WTC11 (cell line): Measurements from ENCODE around the gene PMEPA1. TPM values are rescaled to one million over a fixed set of nuclear protein-coding genes. Genes with fewer than 3 reads are reported as not detected.

Experiments
- ATAC-seq: fragments of 200-7000 bp; cut with Tn5 transposase; 2 replicates; pipeline ENCODE4 v1.10.0; 2021; ENCODE audit warnings: mild to moderate bottlenecking, moderate library complexity
- CTCF ChIA-PET: fragments of 300-600 bp; sonication (Branson Sonifier 250); formaldehyde crosslinking; loops from one replicate; lab custom pipeline; 2021; ENCODE audit warnings: antibody characterized with exemption; lab: Charles Lee
- POLR2A ChIA-PET: fragments of 350-600 bp; sonication (Branson Sonifier 250); formaldehyde crosslinking; loops from one replicate; lab custom pipeline; 2021; ENCODE audit warnings: antibody characterized with exemption; lab: Charles Lee
- DNase-seq: peaks from one replicate; pipeline ENCODE4 v3.0.0; 2021; ENCODE audit warnings: low spot score
- H3K27ac Mint-ChIP-seq: 2 replicates; pipeline ENCODE4 v1.8.0; 2021; ENCODE audit warnings: mixed read lengths
- H3K27me3 Mint-ChIP-seq: 2 replicates; pipeline ENCODE4 v1.8.0; 2021; ENCODE audit warnings: low read depth, mild to moderate bottlenecking, moderate library complexity, mixed read lengths
- H3K36me3 Mint-ChIP-seq: 2 replicates; pipeline ENCODE4 v1.8.0; 2021; ENCODE audit warnings: mixed read lengths
- H3K4me1 Mint-ChIP-seq: 2 replicates; pipeline ENCODE4 v1.8.0; 2022; ENCODE audit warnings: mixed read lengths
- H3K4me3 Mint-ChIP-seq: 2 replicates; pipeline ENCODE4 v1.8.0; 2021; ENCODE audit warnings: mild to moderate bottlenecking, moderate library complexity, mixed read lengths
- H3K9me3 Mint-ChIP-seq: 2 replicates; pipeline ENCODE4 v1.8.0; 2021; ENCODE audit warnings: mixed read lengths
- ATF6 ChIP-seq: sonication (generic); formaldehyde crosslinking; IDR thresholded peaks from 2 replicates; pipeline ENCODE4 v1.8.1; 2023; ENCODE audit warnings: mild to moderate bottlenecking, missing genetic modification reagents
- E2F4 ChIP-seq: sonication (generic); formaldehyde crosslinking; IDR thresholded peaks from 2 replicates; pipeline ENCODE4 v1.8.1; 2022; ENCODE audit warnings: low read depth, mild to moderate bottlenecking, moderate library complexity, missing genetic modification reagents, borderline replicate concordance
- GABPB1 ChIP-seq: sonication (generic); formaldehyde crosslinking; IDR thresholded peaks from 2 replicates; pipeline ENCODE4 v1.8.1; 2023; ENCODE audit warnings: mild to moderate bottlenecking, missing genetic modification reagents
- IRF2 ChIP-seq: sonication (generic); formaldehyde crosslinking; IDR thresholded peaks from 2 replicates; pipeline ENCODE4 v1.8.0; 2022; ENCODE audit warnings: low read depth, missing genetic modification reagents, borderline replicate concordance
- JUN ChIP-seq: sonication (generic); formaldehyde crosslinking; IDR thresholded peaks from 2 replicates; pipeline ENCODE4 v1.8.0; 2023; ENCODE audit warnings: mild to moderate bottlenecking, missing genetic modification reagents
- NFYB ChIP-seq: sonication (generic); formaldehyde crosslinking; conservative IDR thresholded peaks from 2 replicates; pipeline ENCODE4 v1.8.0; 2022; ENCODE audit warnings: low read depth, missing genetic modification reagents
- USF1 ChIP-seq: sonication (generic); formaldehyde crosslinking; IDR thresholded peaks from 2 replicates; pipeline ENCODE4 v1.8.0; 2022; ENCODE audit warnings: mild to moderate bottlenecking, missing genetic modification reagents
- total RNA-seq: library from RNA; stranded (reverse); gene quantifications from 3 replicates; pipeline ENCODE4 v1.2.3, GENCODE V29; 2021
- TF ChIP-seq, protein P1 (sequence below): sonication (generic); formaldehyde crosslinking; IDR thresholded peaks from 2 replicates; pipeline ENCODE4 v1.8.1; 2022; ENCODE audit warnings: low read depth, missing genetic modification reagents, borderline replicate concordance
- TF ChIP-seq, protein P2 (sequence below): sonication (generic); formaldehyde crosslinking; IDR thresholded peaks from 2 replicates; pipeline ENCODE4 v1.8.1; 2023; ENCODE audit warnings: mild to moderate bottlenecking, moderate library complexity, missing genetic modification reagents
- TF ChIP-seq, protein P3 (sequence below): fragments of 250-450 bp; sonication (Bioruptor Pico); IDR thresholded peaks from 2 replicates; pipeline ENCODE4 v1.9.0; 2021; ENCODE audit warnings: mild to moderate bottlenecking

The PMEPA1 gene
- total RNA-seq, 1 experiment from 2014 or later = 40.6 TPM

GRCh38 chr20:57680934-57681914 lies 28.6 kb downstream of the PMEPA1 start:
- no peaks in the 10 kb centered on the region for H3K36me3 Mint-ChIP-seq
- peaks cover 99% of the 10 kb centered on the region for H3K4me1 Mint-ChIP-seq
- no peak for DNase-seq
- ChIA-PET POLR2A (no interaction called here), CTCF (interaction anchor here (0.5 to 2.1 kb wide), 2 partner anchors 59 to 400 kb away, joined by 4 to 7 read pairs; no protein-coding TSS in a partner anchor)
- H3K27ac Mint-ChIP-seq = peak overlapping the region; percentile 87
- TF ChIP-seq USF1 (no peak), IRF2 (CRISPR knock-in tag) (no peak), NFYB (CRISPR knock-in tag) (no peak), JUN (CRISPR knock-in tag) (no peak)
- TF ChIP-seq, protein P1, sequence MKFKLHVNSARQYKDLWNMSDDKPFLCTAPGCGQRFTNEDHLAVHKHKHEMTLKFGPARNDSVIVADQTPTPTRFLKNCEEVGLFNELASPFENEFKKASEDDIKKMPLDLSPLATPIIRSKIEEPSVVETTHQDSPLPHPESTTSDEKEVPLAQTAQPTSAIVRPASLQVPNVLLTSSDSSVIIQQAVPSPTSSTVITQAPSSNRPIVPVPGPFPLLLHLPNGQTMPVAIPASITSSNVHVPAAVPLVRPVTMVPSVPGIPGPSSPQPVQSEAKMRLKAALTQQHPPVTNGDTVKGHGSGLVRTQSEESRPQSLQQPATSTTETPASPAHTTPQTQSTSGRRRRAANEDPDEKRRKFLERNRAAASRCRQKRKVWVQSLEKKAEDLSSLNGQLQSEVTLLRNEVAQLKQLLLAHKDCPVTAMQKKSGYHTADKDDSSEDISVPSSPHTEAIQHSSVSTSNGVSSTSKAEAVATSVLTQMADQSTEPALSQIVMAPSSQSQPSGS (CRISPR knock-in tag) = no peak
- ATAC-seq = no peak
- H3K9me3 Mint-ChIP-seq = no peaks in the 10 kb centered on the region
- H3K4me3 Mint-ChIP-seq = no peak overlapping the region
- H3K27me3 Mint-ChIP-seq = no peaks in the 10 kb centered on the region

GRCh38 chr20:57680131-57680716 lies 29.6 kb downstream of the PMEPA1 start:
- no peak for ATAC-seq
- ChIA-PET CTCF (interaction anchor here (0.6 to 1.3 kb wide), 4 partner anchors 14 to 80 kb away, joined by 3 to 4 read pairs (median 3); no protein-coding TSS in a partner anchor), POLR2A (no interaction called here)
- Mint-ChIP-seq H3K27ac (peak overlapping the region; percentile 84), H3K9me3 (no peaks in the 10 kb centered on the region), H3K36me3 (no peaks in the 10 kb centered on the region; the same call in 1 of the 2 replicates), H3K4me1 (peaks cover 97% of the 10 kb centered on the region), H3K27me3 (no peaks in the 10 kb centered on the region), H3K4me3 (no peak overlapping the region)
- DNase-seq = no peak
- TF ChIP-seq, protein P2, sequence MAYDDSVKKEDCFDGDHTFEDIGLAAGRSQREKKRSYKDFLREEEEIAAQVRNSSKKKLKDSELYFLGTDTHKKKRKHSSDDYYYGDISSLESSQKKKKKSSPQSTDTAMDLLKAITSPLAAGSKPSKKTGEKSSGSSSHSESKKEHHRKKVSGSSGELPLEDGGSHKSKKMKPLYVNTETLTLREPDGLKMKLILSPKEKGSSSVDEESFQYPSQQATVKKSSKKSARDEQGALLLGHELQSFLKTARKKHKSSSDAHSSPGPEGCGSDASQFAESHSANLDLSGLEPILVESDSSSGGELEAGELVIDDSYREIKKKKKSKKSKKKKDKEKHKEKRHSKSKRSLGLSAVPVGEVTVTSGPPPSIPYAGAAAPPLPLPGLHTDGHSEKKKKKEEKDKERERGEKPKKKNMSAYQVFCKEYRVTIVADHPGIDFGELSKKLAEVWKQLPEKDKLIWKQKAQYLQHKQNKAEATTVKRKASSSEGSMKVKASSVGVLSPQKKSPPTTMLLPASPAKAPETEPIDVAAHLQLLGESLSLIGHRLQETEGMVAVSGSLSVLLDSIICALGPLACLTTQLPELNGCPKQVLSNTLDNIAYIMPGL (CRISPR knock-in tag) = no peak
- TF ChIP-seq, protein P3, sequence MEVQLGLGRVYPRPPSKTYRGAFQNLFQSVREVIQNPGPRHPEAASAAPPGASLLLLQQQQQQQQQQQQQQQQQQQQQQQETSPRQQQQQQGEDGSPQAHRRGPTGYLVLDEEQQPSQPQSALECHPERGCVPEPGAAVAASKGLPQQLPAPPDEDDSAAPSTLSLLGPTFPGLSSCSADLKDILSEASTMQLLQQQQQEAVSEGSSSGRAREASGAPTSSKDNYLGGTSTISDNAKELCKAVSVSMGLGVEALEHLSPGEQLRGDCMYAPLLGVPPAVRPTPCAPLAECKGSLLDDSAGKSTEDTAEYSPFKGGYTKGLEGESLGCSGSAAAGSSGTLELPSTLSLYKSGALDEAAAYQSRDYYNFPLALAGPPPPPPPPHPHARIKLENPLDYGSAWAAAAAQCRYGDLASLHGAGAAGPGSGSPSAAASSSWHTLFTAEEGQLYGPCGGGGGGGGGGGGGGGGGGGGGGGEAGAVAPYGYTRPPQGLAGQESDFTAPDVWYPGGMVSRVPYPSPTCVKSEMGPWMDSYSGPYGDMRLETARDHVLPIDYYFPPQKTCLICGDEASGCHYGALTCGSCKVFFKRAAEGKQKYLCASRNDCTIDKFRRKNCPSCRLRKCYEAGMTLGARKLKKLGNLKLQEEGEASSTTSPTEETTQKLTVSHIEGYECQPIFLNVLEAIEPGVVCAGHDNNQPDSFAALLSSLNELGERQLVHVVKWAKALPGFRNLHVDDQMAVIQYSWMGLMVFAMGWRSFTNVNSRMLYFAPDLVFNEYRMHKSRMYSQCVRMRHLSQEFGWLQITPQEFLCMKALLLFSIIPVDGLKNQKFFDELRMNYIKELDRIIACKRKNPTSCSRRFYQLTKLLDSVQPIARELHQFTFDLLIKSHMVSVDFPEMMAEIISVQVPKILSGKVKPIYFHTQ (CRISPR knock-in tag) = no peak
- TF ChIP-seq GABPB1 (CRISPR knock-in tag) (no peak), ATF6 (CRISPR knock-in tag) (no peak), E2F4 (CRISPR knock-in tag) (no peak)
